ENCODE data around the gene MAP3K7CL.

Gene MAP3K7CL

GRCh38 chr21:29170944-29171343 is 40.5 kb downstream of the MAP3K7CL start:
- H3K27me3 ChIP-seq (ENCODE audit: low read depth, low read length), result no peaks in the 10 kb centered on the region
- no peak overlapping the region for H3K27ac ChIP-seq (ENCODE audit: low read length)
- H3K36me3 ChIP-seq (ENCODE audit: control insufficient read depth in 1 of 2, insufficient read depth in 2 of 2, low read length in 2 of 2), result no peaks in the 10 kb centered on the region
- H3K4me3 ChIP-seq (ENCODE audit: low read depth in 1 of 2, low read length in 2 of 2), result no peak overlapping the region
- H3K4me1 ChIP-seq (ENCODE audit: control insufficient read depth in 1 of 2, insufficient read depth in 2 of 2, low read length in 2 of 2), result peaks cover 0 to 4% of the 10 kb centered on the region in 2 donors
- no peaks in the 10 kb centered on the region for H3K9me3 ChIP-seq (ENCODE audit: control insufficient read depth in 1 of 2, low read length in 2 of 2)

GRCh38 chr21:29172282-29172681 is 41.8 kb downstream of the MAP3K7CL start:
- no peaks in the 10 kb centered on the region for H3K9me3 ChIP-seq (ENCODE audit: control insufficient read depth in 1 of 2, low read length in 2 of 2)
- no peak overlapping the region for H3K27ac ChIP-seq (ENCODE audit: low read length)
- H3K36me3 ChIP-seq (ENCODE audit: control insufficient read depth in 1 of 2, insufficient read depth in 2 of 2, low read length in 2 of 2), result no peaks in the 10 kb centered on the region
- H3K4me1 ChIP-seq (ENCODE audit: control insufficient read depth in 1 of 2, insufficient read depth in 2 of 2, low read length in 2 of 2), result peaks cover 0 to 4% of the 10 kb centered on the region in 2 donors
- H3K4me3 ChIP-seq (ENCODE audit: low read depth in 1 of 2, low read length in 2 of 2), result no peak overlapping the region
- no peaks in the 10 kb centered on the region for H3K27me3 ChIP-seq (ENCODE audit: low read depth, low read length)

- H3K27me3 ChIP-seq (ENCODE audit: low read depth, low read length), result no peaks in the 10 kb centered on the region
- H3K27ac ChIP-seq (ENCODE audit: low read length), result no peak overlapping the region
- H3K4me3 ChIP-seq (ENCODE audit: low read depth in 1 of 2, low read length in 2 of 2), result no peak overlapping the region
- H3K36me3 ChIP-seq (ENCODE audit: control insufficient read depth in 1 of 2, insufficient read depth in 2 of 2, low read length in 2 of 2), result no peaks in the 10 kb centered on the region
- peaks cover 0 to 4% of the 10 kb centered on the region in 2 donors for H3K4me1 ChIP-seq (ENCODE audit: control insufficient read depth in 1 of 2, insufficient read depth in 2 of 2, low read length in 2 of 2)
- H3K9me3 ChIP-seq (ENCODE audit: control insufficient read depth in 1 of 2, low read length in 2 of 2), result no peaks in the 10 kb centered on the region
Measured at GRCh38 chr21:29174607-29175013, 44.2 kb downstream of the MAP3K7CL start.

GRCh38 chr21:29175408-29176134 is 45.1 kb downstream of the MAP3K7CL start:
- peaks cover 0 to 4% of the 10 kb centered on the region in 2 donors for H3K4me1 ChIP-seq (ENCODE audit: control insufficient read depth in 1 of 2, insufficient read depth in 2 of 2, low read length in 2 of 2)
- no peak overlapping the region for H3K27ac ChIP-seq (ENCODE audit: low read length)
- H3K9me3 ChIP-seq (ENCODE audit: control insufficient read depth in 1 of 2, low read length in 2 of 2), result no peaks in the 10 kb centered on the region
- H3K4me3 ChIP-seq (ENCODE audit: low read depth in 1 of 2, low read length in 2 of 2), result no peak overlapping the region
- no peaks in the 10 kb centered on the region for H3K27me3 ChIP-seq (ENCODE audit: low read depth, low read length)
- no peaks in the 10 kb centered on the region for H3K36me3 ChIP-seq (ENCODE audit: control insufficient read depth in 1 of 2, insufficient read depth in 2 of 2, low read length in 2 of 2)

GRCh38 chr21:29176471-29177120 is 46.2 kb downstream of the MAP3K7CL start:
- Histone ChIP-seq H3K36me3 (ENCODE audit: control insufficient read depth in 1 of 2, insufficient read depth in 2 of 2, low read length in 2 of 2) (no peaks in the 10 kb centered on the region), H3K4me3 (ENCODE audit: low read depth in 1 of 2, low read length in 2 of 2) (no peak overlapping the region), H3K27ac (ENCODE audit: low read length) (no peak overlapping the region), H3K4me1 (ENCODE audit: control insufficient read depth in 1 of 2, insufficient read depth in 2 of 2, low read length in 2 of 2) (peaks cover 0 to 4% of the 10 kb centered on the region in 2 donors), H3K27me3 (ENCODE audit: low read depth, low read length) (no peaks in the 10 kb centered on the region), H3K9me3 (ENCODE audit: control insufficient read depth in 1 of 2, low read length in 2 of 2) (no peaks in the 10 kb centered on the region)

- Histone ChIP-seq H3K9me3 (ENCODE audit: control insufficient read depth in 1 of 2, low read length in 2 of 2) (no peaks in the 10 kb centered on the region), H3K36me3 (ENCODE audit: control insufficient read depth in 1 of 2, insufficient read depth in 2 of 2, low read length in 2 of 2) (peaks cover 0 to 4% of the 10 kb centered on the region in 2 donors), H3K4me1 (ENCODE audit: control insufficient read depth in 1 of 2, insufficient read depth in 2 of 2, low read length in 2 of 2) (peaks cover 4 to 5% of the 10 kb centered on the region in 2 donors), H3K4me3 (ENCODE audit: low read depth in 1 of 2, low read length in 2 of 2) (no peak overlapping the region), H3K27ac (ENCODE audit: low read length) (no peak overlapping the region), H3K27me3 (ENCODE audit: low read depth, low read length) (no peaks in the 10 kb centered on the region)
Measured at GRCh38 chr21:29177800-29178199, 47.4 kb downstream of the MAP3K7CL start.

- Histone ChIP-seq H3K9me3 (ENCODE audit: control insufficient read depth in 1 of 2, low read length in 2 of 2) (no peaks in the 10 kb centered on the region), H3K4me1 (ENCODE audit: control insufficient read depth in 1 of 2, insufficient read depth in 2 of 2, low read length in 2 of 2) (peaks cover 9 to 11% of the 10 kb centered on the region in 2 donors), H3K36me3 (ENCODE audit: control insufficient read depth in 1 of 2, insufficient read depth in 2 of 2, low read length in 2 of 2) (peaks cover 0 to 4% of the 10 kb centered on the region in 2 donors), H3K27me3 (ENCODE audit: low read depth, low read length) (no peaks in the 10 kb centered on the region), H3K4me3 (ENCODE audit: low read depth in 1 of 2, low read length in 2 of 2) (no peak overlapping the region), H3K27ac (ENCODE audit: low read length) (no peak overlapping the region)
Measured at GRCh38 chr21:29178926-29179325, 48.5 kb downstream of the MAP3K7CL start.

GRCh38 chr21:29179503-29179902 is 49.1 kb downstream of the MAP3K7CL start:
- peaks cover 0 to 4% of the 10 kb centered on the region in 2 donors for H3K36me3 ChIP-seq (ENCODE audit: control insufficient read depth in 1 of 2, insufficient read depth in 2 of 2, low read length in 2 of 2)
- H3K4me3 ChIP-seq (ENCODE audit: low read depth in 1 of 2, low read length in 2 of 2), result no peak overlapping the region
- H3K27ac ChIP-seq (ENCODE audit: low read length), result no peak overlapping the region
- no peaks in the 10 kb centered on the region for H3K27me3 ChIP-seq (ENCODE audit: low read depth, low read length)
- no peaks in the 10 kb centered on the region for H3K9me3 ChIP-seq (ENCODE audit: control insufficient read depth in 1 of 2, low read length in 2 of 2)
- H3K4me1 ChIP-seq (ENCODE audit: control insufficient read depth in 1 of 2, insufficient read depth in 2 of 2, low read length in 2 of 2), result peaks cover 9 to 11% of the 10 kb centered on the region in 2 donors

GRCh38 chr21:29181799-29182470 is 51.5 kb downstream of the MAP3K7CL start:
- H3K27me3 ChIP-seq (ENCODE audit: low read depth, low read length), result no peaks in the 10 kb centered on the region

GRCh38 chr21:29182691-29183092 is 52.2 kb downstream of the MAP3K7CL start:
- H3K4me1 ChIP-seq (ENCODE audit: control insufficient read depth in 1 of 2, insufficient read depth in 2 of 2, low read length in 2 of 2), result peaks cover 5 to 15% of the 10 kb centered on the region in 2 donors
- peaks cover 0 to 4% of the 10 kb centered on the region in 2 donors for H3K36me3 ChIP-seq (ENCODE audit: control insufficient read depth in 1 of 2, insufficient read depth in 2 of 2, low read length in 2 of 2)

More at GRCh38 chr21:29181799-29182470, 51.5 kb downstream of the MAP3K7CL start:
- H3K27ac ChIP-seq (ENCODE audit: low read length), result peak overlapping the region; percentile 94
- H3K4me1 ChIP-seq (ENCODE audit: control insufficient read depth in 1 of 2, insufficient read depth in 2 of 2, low read length in 2 of 2), result peaks cover 5 to 11% of the 10 kb centered on the region in 2 donors
- peak overlapping the region; percentile 37 to 49 for H3K4me3 ChIP-seq (ENCODE audit: low read depth in 1 of 2, low read length in 2 of 2)
- H3K36me3 ChIP-seq (ENCODE audit: control insufficient read depth in 1 of 2, insufficient read depth in 2 of 2, low read length in 2 of 2), result peaks cover 0 to 4% of the 10 kb centered on the region in 2 donors
- H3K9me3 ChIP-seq (ENCODE audit: control insufficient read depth in 1 of 2, low read length in 2 of 2), result no peaks in the 10 kb centered on the region

GRCh38 chr21:29184037-29184436 is 53.6 kb downstream of the MAP3K7CL start:
- Histone ChIP-seq H3K36me3 (ENCODE audit: control insufficient read depth in 1 of 2, insufficient read depth in 2 of 2, low read length in 2 of 2) (peaks cover 0 to 4% of the 10 kb centered on the region in 2 donors), H3K9me3 (ENCODE audit: control insufficient read depth in 1 of 2, low read length in 2 of 2) (no peaks in the 10 kb centered on the region), H3K27ac (ENCODE audit: low read length) (no peak overlapping the region), H3K4me3 (ENCODE audit: low read depth in 1 of 2, low read length in 2 of 2) (no peak overlapping the region), H3K27me3 (ENCODE audit: low read depth, low read length) (no peaks in the 10 kb centered on the region), H3K4me1 (ENCODE audit: control insufficient read depth in 1 of 2, insufficient read depth in 2 of 2, low read length in 2 of 2) (peaks cover 5 to 17% of the 10 kb centered on the region in 2 donors)

More at GRCh38 chr21:29182691-29183092, 52.2 kb downstream of the MAP3K7CL start:
- no peaks in the 10 kb centered on the region for H3K9me3 ChIP-seq (ENCODE audit: control insufficient read depth in 1 of 2, low read length in 2 of 2)
- peak overlapping the region in 1 of 2 donors; percentile 49 for H3K4me3 ChIP-seq (ENCODE audit: low read depth in 1 of 2, low read length in 2 of 2)
- H3K27ac ChIP-seq (ENCODE audit: low read length), result peak overlapping the region; percentile 94
- H3K27me3 ChIP-seq (ENCODE audit: low read depth, low read length), result no peaks in the 10 kb centered on the region

All from muscle layer of duodenum (tissue), 2 donors.